22Rv1 (cell line): Measurements from ENCODE around the gene ARSG.

Source experiments
- CTCF ChIP-seq: fragments of 450-650 bp; IDR thresholded peaks from 2 replicates; pipeline ENCODE4 v1.5.1; 2017; ENCODE audit warnings: mild to moderate bottlenecking
- ZFX ChIP-seq: fragments of 450-650 bp; IDR thresholded peaks from 2 replicates; pipeline ENCODE4 v1.6.1; 2017; ENCODE audit warnings: antibody characterized with exemption, borderline replicate concordance

GRCh38 chr17:68352041-68352440 lies 60.7 kb downstream of the ARSG start:
- TF ChIP-seq CTCF = no peak
- no peak for TF ChIP-seq ZFX
